Esophagus squamous epithelium (tissue), 4 donors: ENCODE results near the gene KRT72.

ENCODE experiments used
- CTCF ChIP-seq, 6 experiments: fragments of 450-650 bp in 4 of 6; fragments of 200-600 bp in 2 of 6; sonication (generic) in 2 of 6; IDR thresholded peaks; one replicate each; pipeline ENCODE4 v1.5.1; 2016 to 2019; ENCODE audit warnings: antibody characterized with exemption in 6 of 6, mild to moderate bottlenecking in 4 of 6, moderate library complexity in 4 of 6
- POLR2A ChIP-seq, 4 donors: fragments of 450-650 bp; IDR thresholded peaks; one replicate each; pipeline ENCODE4 v1.6.1; 2017; ENCODE audit warnings: antibody characterized with exemption in 4 of 4, mild to moderate bottlenecking in 4 of 4, moderate library complexity in 3 of 4

GRCh38 chr12:52580496-52580895, 20.8 kb downstream of the KRT72 start:
- no peak for TF ChIP-seq CTCF (IDR thresholded peaks at IDR 0.05)
- TF ChIP-seq POLR2A (IDR thresholded peaks at IDR 0.05): no peak
